ENCODE results near the gene QSOX2.
A peak's percentile ranks its signal among the peaks of the same experiment; 100 is the strongest.

The QSOX2 gene

GRCh38 chr9:136213733-136214132, 31.9 kb downstream of the QSOX2 start:
- Histone ChIP-seq H2AK5ac (ENCODE audit: low read depth, low read length) (no peak overlapping the region), H2AFZ (ENCODE audit: low read length) (no peak overlapping the region), H3K23ac (ENCODE audit: low read depth, low read length, poor library complexity) (no peak overlapping the region), H3K27ac (replicated peaks; ENCODE audit: low read length) (no peak overlapping the region), H3K14ac (ENCODE audit: low read length) (no peak overlapping the region), H4K8ac (ENCODE audit: low read depth, low read length) (no peak overlapping the region), H3K36me3 (replicated peaks in 1 of 2; ENCODE audit: control insufficient read depth in 2 of 2, insufficient read depth in 2 of 2, low read length in 2 of 2) (peaks cover 35 to 97% of the 10 kb centered on the region in 2 donors), H3K27me3 (ENCODE audit: control insufficient read depth in 3 of 3, insufficient read depth in 3 of 3, low read depth in 1 of 3, low read length in 3 of 3) (no peaks in the 10 kb centered on the region), H2BK12ac (ENCODE audit: low read length) (no peak overlapping the region), H3K9ac (ENCODE audit: low read depth, low read length, poor library complexity) (no peak overlapping the region), H3K79me1 (ENCODE audit: low read depth, low read length) (peaks cover 8% of the 10 kb centered on the region), H3K4me2 (ENCODE audit: insufficient read depth, low read length, poor library complexity, severe bottlenecking) (no peak overlapping the region), H3K9me3 (replicated peaks in 1 of 2; ENCODE audit: control insufficient read depth in 2 of 2, insufficient read depth in 1 of 2, low read depth in 1 of 2, low read length in 2 of 2) (peaks cover 0 to 3% of the 10 kb centered on the region in 2 donors), H4K91ac (ENCODE audit: low read depth, low read length, poor library complexity) (no peak overlapping the region), H3K18ac (ENCODE audit: low read length) (no peak overlapping the region), H3K4me3 (ENCODE audit: low read length in 2 of 2) (no peak overlapping the region), H2BK120ac (ENCODE audit: low read depth, low read length) (no peak overlapping the region), H3K4ac (ENCODE audit: low read length) (no peak overlapping the region), H2BK15ac (ENCODE audit: low read length) (no peak overlapping the region), H2BK5ac (ENCODE audit: low read length) (no peak overlapping the region), H3K4me1 (ENCODE audit: control insufficient read depth in 2 of 2, insufficient read depth in 1 of 2, low read depth in 1 of 2, low read length in 2 of 2) (no peaks in the 10 kb centered on the region)
- WGBS, 2 donors (ENCODE audit: extremely low coverage in 2 of 2, insufficient read length in 2 of 2, insufficient replicate concordance in 1 of 2) = no CpG with 5 or more reads among the region's 9 CpGs
- no peak for DNase-seq (ENCODE audit: low spot score)

- Histone ChIP-seq H3K4me3 (ENCODE audit: low read length in 2 of 2) (peak overlapping the region in 1 of 2 donors; percentile 38), H2BK5ac (ENCODE audit: low read length) (no peak overlapping the region), H3K79me1 (ENCODE audit: low read depth, low read length) (peaks cover 5% of the 10 kb centered on the region), H3K9me3 (replicated peaks in 1 of 2; ENCODE audit: control insufficient read depth in 2 of 2, insufficient read depth in 1 of 2, low read depth in 1 of 2, low read length in 2 of 2) (peaks cover 0 to 3% of the 10 kb centered on the region in 2 donors), H2AK5ac (ENCODE audit: low read depth, low read length) (no peak overlapping the region), H2BK12ac (ENCODE audit: low read length) (no peak overlapping the region), H3K23ac (ENCODE audit: low read depth, low read length, poor library complexity) (no peak overlapping the region), H2AFZ (ENCODE audit: low read length) (no peak overlapping the region), H2BK15ac (ENCODE audit: low read length) (no peak overlapping the region), H3K36me3 (replicated peaks in 1 of 2; ENCODE audit: control insufficient read depth in 2 of 2, insufficient read depth in 2 of 2, low read length in 2 of 2) (peaks cover 32 to 90% of the 10 kb centered on the region in 2 donors), H2BK120ac (ENCODE audit: low read depth, low read length) (no peak overlapping the region), H3K27me3 (ENCODE audit: control insufficient read depth in 3 of 3, insufficient read depth in 3 of 3, low read depth in 1 of 3, low read length in 3 of 3) (no peaks in the 10 kb centered on the region), H3K9ac (ENCODE audit: low read depth, low read length, poor library complexity) (no peak overlapping the region), H3K27ac (replicated peaks; ENCODE audit: low read length) (no peak overlapping the region), H4K8ac (ENCODE audit: low read depth, low read length) (no peak overlapping the region), H3K4me2 (ENCODE audit: insufficient read depth, low read length, poor library complexity, severe bottlenecking) (no peak overlapping the region), H4K91ac (ENCODE audit: low read depth, low read length, poor library complexity) (no peak overlapping the region), H3K4me1 (ENCODE audit: control insufficient read depth in 2 of 2, insufficient read depth in 1 of 2, low read depth in 1 of 2, low read length in 2 of 2) (no peaks in the 10 kb centered on the region), H3K14ac (ENCODE audit: low read length) (no peak overlapping the region), H3K18ac (ENCODE audit: low read length) (no peak overlapping the region), H3K4ac (ENCODE audit: low read length) (no peak overlapping the region)
- DNase-seq (ENCODE audit: low spot score) = no peak
- WGBS, 2 donors (ENCODE audit: extremely low coverage in 2 of 2, insufficient read length in 2 of 2, insufficient replicate concordance in 1 of 2) = no CpG with 5 or more reads among the region's 28 CpGs
These were observed 33.2 kb downstream of the QSOX2 start for GRCh38 chr9:136212345-136212950.

GRCh38 chr9:136211441-136212344, 33.9 kb downstream of the QSOX2 start:
- no CpG with 5 or more reads among the region's 35 CpGs for WGBS, 2 donors (ENCODE audit: extremely low coverage in 2 of 2, insufficient read length in 2 of 2, insufficient replicate concordance in 1 of 2)
- H3K4me1 ChIP-seq (ENCODE audit: control insufficient read depth in 2 of 2, insufficient read depth in 1 of 2, low read depth in 1 of 2, low read length in 2 of 2) = no peaks in the 10 kb centered on the region
- peaks cover 32 to 82% of the 10 kb centered on the region in 2 donors for H3K36me3 ChIP-seq (replicated peaks in 1 of 2; ENCODE audit: control insufficient read depth in 2 of 2, insufficient read depth in 2 of 2, low read length in 2 of 2)
- no peak overlapping the region for H3K23ac ChIP-seq (ENCODE audit: low read depth, low read length, poor library complexity)
- no peak overlapping the region for H2AK5ac ChIP-seq (ENCODE audit: low read depth, low read length)
- no peak overlapping the region for H3K18ac ChIP-seq (ENCODE audit: low read length)
- H3K4ac ChIP-seq (ENCODE audit: low read length) = no peak overlapping the region
- peaks cover 0 to 3% of the 10 kb centered on the region in 2 donors for H3K9me3 ChIP-seq (replicated peaks in 1 of 2; ENCODE audit: control insufficient read depth in 2 of 2, insufficient read depth in 1 of 2, low read depth in 1 of 2, low read length in 2 of 2)
- peak overlapping the region; percentile 57 for H3K9ac ChIP-seq (ENCODE audit: low read depth, low read length, poor library complexity)
- no peak overlapping the region for H2BK5ac ChIP-seq (ENCODE audit: low read length)
- H2BK120ac ChIP-seq (ENCODE audit: low read depth, low read length) = no peak overlapping the region
- H2AFZ ChIP-seq (ENCODE audit: low read length) = no peak overlapping the region
- no peak overlapping the region for H4K8ac ChIP-seq (ENCODE audit: low read depth, low read length)
- no peak overlapping the region for H3K4me2 ChIP-seq (ENCODE audit: insufficient read depth, low read length, poor library complexity, severe bottlenecking)
- DNase-seq (ENCODE audit: low spot score) = no peak
- H2BK12ac ChIP-seq (ENCODE audit: low read length) = no peak overlapping the region
- no peak overlapping the region for H2BK15ac ChIP-seq (ENCODE audit: low read length)
- no peaks in the 10 kb centered on the region for H3K27me3 ChIP-seq (ENCODE audit: control insufficient read depth in 3 of 3, insufficient read depth in 3 of 3, low read depth in 1 of 3, low read length in 3 of 3)
- H4K91ac ChIP-seq (ENCODE audit: low read depth, low read length, poor library complexity) = no peak overlapping the region
- H3K27ac ChIP-seq (replicated peaks; ENCODE audit: low read length) = no peak overlapping the region
- no peak overlapping the region for H3K14ac ChIP-seq (ENCODE audit: low read length)
- H3K79me1 ChIP-seq (ENCODE audit: low read depth, low read length) = peaks cover 2% of the 10 kb centered on the region
- H3K4me3 ChIP-seq (ENCODE audit: low read length in 2 of 2) = no peak overlapping the region

GRCh38 chr9:136211006-136211405, 34.6 kb downstream of the QSOX2 start:
- Histone ChIP-seq H2BK12ac (ENCODE audit: low read length) (no peak overlapping the region), H3K79me1 (ENCODE audit: low read depth, low read length) (peaks cover 2% of the 10 kb centered on the region), H3K14ac (ENCODE audit: low read length) (no peak overlapping the region), H3K4me1 (ENCODE audit: control insufficient read depth in 2 of 2, insufficient read depth in 1 of 2, low read depth in 1 of 2, low read length in 2 of 2) (no peaks in the 10 kb centered on the region), H3K36me3 (replicated peaks in 1 of 2; ENCODE audit: control insufficient read depth in 2 of 2, insufficient read depth in 2 of 2, low read length in 2 of 2) (peaks cover 28 to 77% of the 10 kb centered on the region in 2 donors), H2AFZ (ENCODE audit: low read length) (no peak overlapping the region), H3K9ac (ENCODE audit: low read depth, low read length, poor library complexity) (no peak overlapping the region), H3K23ac (ENCODE audit: low read depth, low read length, poor library complexity) (no peak overlapping the region), H2BK15ac (ENCODE audit: low read length) (no peak overlapping the region), H2AK5ac (ENCODE audit: low read depth, low read length) (no peak overlapping the region), H4K8ac (ENCODE audit: low read depth, low read length) (no peak overlapping the region), H3K27ac (replicated peaks; ENCODE audit: low read length) (no peak overlapping the region), H2BK120ac (ENCODE audit: low read depth, low read length) (no peak overlapping the region), H3K18ac (ENCODE audit: low read length) (no peak overlapping the region), H2BK5ac (ENCODE audit: low read length) (no peak overlapping the region), H4K91ac (ENCODE audit: low read depth, low read length, poor library complexity) (no peak overlapping the region), H3K4me2 (ENCODE audit: insufficient read depth, low read length, poor library complexity, severe bottlenecking) (no peak overlapping the region), H3K4ac (ENCODE audit: low read length) (no peak overlapping the region), H3K4me3 (ENCODE audit: low read length in 2 of 2) (no peak overlapping the region), H3K27me3 (ENCODE audit: control insufficient read depth in 3 of 3, insufficient read depth in 3 of 3, low read depth in 1 of 3, low read length in 3 of 3) (no peaks in the 10 kb centered on the region), H3K9me3 (replicated peaks in 1 of 2; ENCODE audit: control insufficient read depth in 2 of 2, insufficient read depth in 1 of 2, low read depth in 1 of 2, low read length in 2 of 2) (peaks cover 0 to 3% of the 10 kb centered on the region in 2 donors)
- WGBS, 2 donors (ENCODE audit: extremely low coverage in 2 of 2, insufficient read length in 2 of 2, insufficient replicate concordance in 1 of 2) = no CpG with 5 or more reads among the region's 15 CpGs
- no peak for DNase-seq (ENCODE audit: low spot score)

All from neuronal stem cell (in vitro differentiated cells).